Pancreas (tissue), 10 donors: ENCODE results near the gene CYS1. TPM values are rescaled to one million over a fixed set of nuclear protein-coding genes. Genes with fewer than 3 reads are reported as not detected.

Experiments
- ATAC-seq, 4 donors: fragments of 200-7000 bp; cut with Tn5 transposase; one replicate each; pipeline versions ENCODE4 v1.8.0 to v1.9.1; 2020; ENCODE audit warnings: mild to moderate bottlenecking in 4 of 4, moderate library complexity in 4 of 4
- DNase-seq, 6 donors: peaks; one replicate each; pipeline ENCODE4 v3.0.0-alpha.2; 2020
- FAIRE-seq: peaks from 2 replicates; lab custom pipeline; 2012; peaks lifted over from hg19 to GRCh38; lab: Jason Lieb, UNC
- H3K27ac ChIP-seq, 4 donors: fragments of 200-600 bp; sonication (generic); 1 replicate in 3 of 4; 2 replicates in 1 of 4; pipeline versions ENCODE4 v1.5.0 to v1.8.0; 2020
- H3K27me3 ChIP-seq, 4 donors: fragments of 200-600 bp; one replicate each; pipeline ENCODE4 v1.8.0; 2021
- H3K36me3 ChIP-seq, 3 donors: fragments of 200-600 bp; sonication (generic) in 1 of 3; one replicate each; pipeline versions ENCODE4 v1.5.0 to v1.8.0; 2020 to 2021
- H3K4me1 ChIP-seq, 3 donors: fragments of 200-600 bp; one replicate each; pipeline ENCODE4 v1.8.0; 2021
- H3K4me3 ChIP-seq, 4 donors: fragments of 200-600 bp; sonication (generic) in 2 of 4; one replicate each; pipeline versions ENCODE4 v1.5.0 to v1.8.0; 2020 to 2021
- H3K9me3 ChIP-seq, 4 donors: fragments of 200-600 bp; one replicate each; pipeline ENCODE4 v1.8.0; 2021
- CTCF ChIP-seq, 4 donors: fragments of 200-600 bp; sonication (generic) in 3 of 4; IDR thresholded peaks; one replicate each; pipeline versions ENCODE4 v1.5.0 to v1.8.0; 2021; ENCODE audit warnings: antibody characterized with exemption in 4 of 4
- WGBS, 2 donors: extraction: QIAGEN DNeasy Blood & Tissue Kit; methylation state at CpG; one replicate each; pipeline ENCODE4 v1.1.7; 2013; 5-methylcytosine and 5-hydroxymethylcytosine counted together
- intact Hi-C, 3 donors: fragments of 100-400 bp; cut with DNase I; formaldehyde crosslinking; loops; one replicate each; pipeline versions ENCODE4 v1.11.1 to v1.14.2; 2022
- polyA plus RNA-seq, 2 donors: library from polyadenylated mRNA; stranded (reverse); fragments of 200-250 nt; gene quantifications; one replicate each; pipeline ENCODE4 v1.2.3, GENCODE V29; 2013
- total RNA-seq, 6 donors: library from RNA; stranded (reverse); fragmentation: NEBNext Ultra II Directional in 4 of 6; extraction: Animal tissue kit (Norgen Biotek cat#: 25700) in 4 of 6; gene quantifications; one replicate each; pipeline versions ENCODE4 v1.2.1 to v1.2.4, GENCODE V29; 2021 to 2023
- donor health status: healthy with polysubstance abuse.
- donor health status: DM: no; HTN: no; CAD: no; lungs with moderate emphysema.
- donor health status: DM: no; HTN: no; CAD: no.
- donor health status: control.
- donor health status: control.
- donor health status: Bipolar disorder and iron deficiency.
- donor health status: DM: yes; HTN: yes; CAD: no.
- donor health status: DM: no; HTN: no; CAD: no.
- donor health status: DM: no; HTN: no; CAD: no.
- donor health status: DM: yes; HTN: yes; CAD: no.

The CYS1 gene
- total and polyA plus RNA-seq, 8 donors = 18.9 to 51.3 (median 21.7) TPM

GRCh38 chr2:10009271-10009810, 70.9 kb downstream of the CYS1 start:
- peak in 3 of 4 donors; percentile 16 to 24 (median 17) for ATAC-seq
- FAIRE-seq = no peak
- Histone ChIP-seq H3K4me1 (peaks cover 33 to 41% (median 41%) of the 10 kb centered on the region in 3 donors), H3K9me3 (no peaks in the 10 kb centered on the region), H3K27me3 (no peaks in the 10 kb centered on the region), H3K27ac (peak overlapping the region; percentile 89 to 96 (median 92)), H3K36me3 (no peaks in the 10 kb centered on the region), H3K4me3 (peak overlapping the region in 1 of 4 donors; percentile 10)
- WGBS, 2 donors = 44 to 49% methylated on average over 19 of the region's 19 CpGs
- intact Hi-C loops = no loop called here
- DNase-seq = peak in 3 of 6 donors; percentile 37 to 71 (median 63)
- TF ChIP-seq CTCF (IDR thresholded peaks at IDR 0.05) = no peak

- Histone ChIP-seq H3K4me1 (peaks cover 33 to 44% (median 41%) of the 10 kb centered on the region in 3 donors), H3K9me3 (no peaks in the 10 kb centered on the region), H3K4me3 (no peak overlapping the region), H3K27ac (peak overlapping the region; percentile 89 to 96 (median 92)), H3K36me3 (no peaks in the 10 kb centered on the region), H3K27me3 (no peaks in the 10 kb centered on the region)
- TF ChIP-seq CTCF (IDR thresholded peaks at IDR 0.05) = no peak
- 90 to 92% methylated on average over 9 of the region's 9 CpGs for WGBS, 2 donors
- FAIRE-seq (no peak), ATAC-seq (no peak), DNase-seq (peak in 2 of 6 donors; percentile 15 to 35)
- intact Hi-C loops = no loop called here
These were observed 71.4 kb downstream of the CYS1 start for GRCh38 chr2:10008809-10009176.

GRCh38 chr2:10007921-10008808, 72.0 kb downstream of the CYS1 start:
- no peak for TF ChIP-seq CTCF (IDR thresholded peaks at IDR 0.05)
- Histone ChIP-seq H3K9me3 (no peaks in the 10 kb centered on the region), H3K4me1 (peaks cover 33 to 44% (median 41%) of the 10 kb centered on the region in 3 donors), H3K36me3 (no peaks in the 10 kb centered on the region), H3K27ac (peak overlapping the region in 2 of 4 donors; percentile 38 to 82), H3K27me3 (no peaks in the 10 kb centered on the region), H3K4me3 (no peak overlapping the region)
- WGBS, 2 donors = 70 to 71% methylated on average over 22 of the region's 22 CpGs
- no peak for ATAC-seq
- FAIRE-seq = no peak
- intact Hi-C loops = no loop called here
- DNase-seq = peak in 2 of 6 donors; percentile 18 to 51

- Histone ChIP-seq H3K36me3 (no peaks in the 10 kb centered on the region), H3K27ac (peak overlapping the region; percentile 67 to 82 (median 76)), H3K27me3 (no peaks in the 10 kb centered on the region), H3K4me1 (peaks cover 33 to 44% (median 41%) of the 10 kb centered on the region in 3 donors), H3K4me3 (no peak overlapping the region), H3K9me3 (no peaks in the 10 kb centered on the region)
- DNase-seq (peak in 2 of 6 donors; percentile 18 to 53), FAIRE-seq (no peak), ATAC-seq (no peak)
- 65 to 77% methylated on average over 9 of the region's 9 CpGs for whole genome bisulfite sequencing, 2 donors
- TF ChIP-seq CTCF (IDR thresholded peaks at IDR 0.05) = no peak
- intact Hi-C loops = no loop called here
These were observed 72.8 kb downstream of the CYS1 start for GRCh38 chr2:10007435-10007834.

Other genes with a start within 250 kb of the CYS1 start
- 10 to 100 TPM in 1 of 6 donors, 1 to 10 TPM in 5; 5.1 to 11.4 (median 6.2) TPM for gene TAF1B, start 236.9 kb downstream of the CYS1 start, total RNA-seq
- gene TAF1B, start 236.9 kb downstream of the CYS1 start, polyA plus RNA-seq = 1 to 10 TPM; 2.3 to 3.5 TPM
- gene GRHL1, start 128.7 kb downstream of the CYS1 start, total RNA-seq = 1 to 10 TPM; 1.1 to 5.3 (median 2.2) TPM
- 1 to 10 TPM in 1 of 2 donors, under 1 TPM in 1; 0.95 to 2.4 TPM for gene GRHL1, start 128.7 kb downstream of the CYS1 start, polyA plus RNA-seq
- gene KLF11, start 36.9 kb downstream of the CYS1 start, total RNA-seq = 10 to 100 TPM; 17.3 to 41.2 (median 27.0) TPM
- 10 to 100 TPM in 1 of 2 donors, 1 to 10 TPM in 1; 6.4 to 16.4 TPM for gene KLF11, start 36.9 kb downstream of the CYS1 start, polyA plus RNA-seq
- 1 to 10 TPM in 4 of 6 donors, under 1 TPM in 2; 0.24 to 3.0 (median 2.1) TPM for gene RRM2, start 42.3 kb upstream of the CYS1 start, total RNA-seq
- gene RRM2, start 42.3 kb upstream of the CYS1 start, polyA plus RNA-seq = under 1 TPM; 0.16 to 0.27 TPM
- 10 to 100 TPM; 24.3 to 32.7 (median 26.8) TPM for gene HPCAL1, start 222.5 kb upstream of the CYS1 start, total RNA-seq
- gene HPCAL1, start 222.5 kb upstream of the CYS1 start, polyA plus RNA-seq = 10 to 100 TPM; 22.1 to 27.3 TPM